ENCODE measurements around the gene SLC12A4.
A peak's percentile ranks its signal among the peaks of the same experiment; 100 is the strongest.

Gene SLC12A4

GRCh38 chr16:67969254-67970039 is 1.0 kb upstream of the SLC12A4 start:
- TF ChIP-seq Cebpa-rat (IDR thresholded peaks at IDR 0.05), result no peak
- Histone ChIP-seq H3K4me3 (peak overlapping the region; percentile 83), H3K9ac (peak overlapping the region; percentile 84)

DNA sequence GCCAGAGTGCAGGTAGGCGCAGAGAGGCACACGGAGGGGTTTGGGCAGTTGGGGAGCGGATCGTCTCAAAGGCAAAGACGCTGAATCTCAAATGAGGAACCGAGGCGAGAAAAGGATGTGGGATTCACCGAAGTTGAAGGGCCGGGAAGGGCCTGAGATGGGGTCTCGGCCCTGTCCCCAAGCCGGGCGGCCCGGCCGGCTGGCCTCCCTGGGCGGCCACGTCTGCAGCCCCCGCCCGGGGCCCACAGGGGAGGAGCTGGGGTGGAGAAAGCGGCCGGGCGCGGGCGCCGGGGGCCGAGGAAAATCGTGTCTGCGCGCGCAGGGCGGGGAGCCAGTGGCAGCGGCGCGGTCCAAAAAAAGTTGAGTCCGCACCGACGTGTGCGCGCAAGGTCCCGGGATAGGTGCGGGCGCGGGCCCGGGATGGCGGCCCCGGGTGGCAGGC is 458 bp downstream of the SLC12A4 start:
- H3K27ac ChIP-seq, result peak overlapping the region; percentile 82
- H3K4me1 ChIP-seq, result peaks cover 49% of the 10 kb centered on the region
- peak overlapping the region; percentile 83 for H3K4me3 ChIP-seq
- no peaks in the 10 kb centered on the region for H3K27me3 ChIP-seq
- TF ChIP-seq Cebpa-rat (IDR thresholded peaks at IDR 0.05), result no peak
- H3K4me2 ChIP-seq, result peak overlapping the region; percentile 97
- peaks cover 10% of the 10 kb centered on the region; the same call in 1 of the 2 replicates for H3K36me3 ChIP-seq
- H3K9me3 ChIP-seq, result no peaks in the 10 kb centered on the region
- peak overlapping the region; percentile 84 for H3K9ac ChIP-seq
- peaks cover 36% of the 10 kb centered on the region; the same call in 1 of the 2 replicates for H4K20me1 ChIP-seq

More at GRCh38 chr16:67969254-67970039, 1.0 kb upstream of the SLC12A4 start:
- H3K27ac ChIP-seq, result peak overlapping the region; percentile 82; the same call in 1 of the 2 replicates
- no peaks in the 10 kb centered on the region for H3K36me3 ChIP-seq
- H3K27me3 ChIP-seq, result no peaks in the 10 kb centered on the region
- H3K4me2 ChIP-seq, result peak overlapping the region; percentile 97
- peaks cover 43% of the 10 kb centered on the region for H3K4me1 ChIP-seq
- no peaks in the 10 kb centered on the region for H3K9me3 ChIP-seq
- H4K20me1 ChIP-seq, result peaks cover 33% of the 10 kb centered on the region; the same call in 1 of the 2 replicates

- Histone ChIP-seq H3K27ac (peak overlapping the region; percentile 82), H3K4me2 (peak overlapping the region; percentile 97), H3K9me3 (no peaks in the 10 kb centered on the region), H3K4me3 (peak overlapping the region; percentile 83), H3K27me3 (no peaks in the 10 kb centered on the region), H3K4me1 (peaks cover 49% of the 10 kb centered on the region), H3K9ac (peak overlapping the region; percentile 84), H4K20me1 (peaks cover 36% of the 10 kb centered on the region; the same call in 1 of the 2 replicates), H3K36me3 (peaks cover 16% of the 10 kb centered on the region; the same call in 1 of the 2 replicates)
- TF ChIP-seq Cebpa-rat (IDR thresholded peaks at IDR 0.05), result no peak
These were observed 1.1 kb downstream of the SLC12A4 start for GRCh38 chr16:67967183-67967957.

GRCh38 chr16:67966549-67967182 is 1.8 kb downstream of the SLC12A4 start:
- Histone ChIP-seq H3K27ac (0 out of 2 replicates have a peak overlapping the region, but pooled peaks have one; percentile 9), H3K36me3 (peaks cover 23% of the 10 kb centered on the region), H3K4me1 (peaks cover 53% of the 10 kb centered on the region), H3K4me2 (peak overlapping the region; percentile 97), H3K9me3 (no peaks in the 10 kb centered on the region), H4K20me1 (peaks cover 36% of the 10 kb centered on the region; the same call in 1 of the 2 replicates), H3K9ac (0 out of 2 replicates have a peak overlapping the region, but pooled peaks have one; percentile 84), H3K4me3 (peak overlapping the region; percentile 83; the same call in 1 of the 2 replicates), H3K27me3 (no peaks in the 10 kb centered on the region)
- TF ChIP-seq Cebpa-rat (IDR thresholded peaks at IDR 0.05), result no peak

DNA sequence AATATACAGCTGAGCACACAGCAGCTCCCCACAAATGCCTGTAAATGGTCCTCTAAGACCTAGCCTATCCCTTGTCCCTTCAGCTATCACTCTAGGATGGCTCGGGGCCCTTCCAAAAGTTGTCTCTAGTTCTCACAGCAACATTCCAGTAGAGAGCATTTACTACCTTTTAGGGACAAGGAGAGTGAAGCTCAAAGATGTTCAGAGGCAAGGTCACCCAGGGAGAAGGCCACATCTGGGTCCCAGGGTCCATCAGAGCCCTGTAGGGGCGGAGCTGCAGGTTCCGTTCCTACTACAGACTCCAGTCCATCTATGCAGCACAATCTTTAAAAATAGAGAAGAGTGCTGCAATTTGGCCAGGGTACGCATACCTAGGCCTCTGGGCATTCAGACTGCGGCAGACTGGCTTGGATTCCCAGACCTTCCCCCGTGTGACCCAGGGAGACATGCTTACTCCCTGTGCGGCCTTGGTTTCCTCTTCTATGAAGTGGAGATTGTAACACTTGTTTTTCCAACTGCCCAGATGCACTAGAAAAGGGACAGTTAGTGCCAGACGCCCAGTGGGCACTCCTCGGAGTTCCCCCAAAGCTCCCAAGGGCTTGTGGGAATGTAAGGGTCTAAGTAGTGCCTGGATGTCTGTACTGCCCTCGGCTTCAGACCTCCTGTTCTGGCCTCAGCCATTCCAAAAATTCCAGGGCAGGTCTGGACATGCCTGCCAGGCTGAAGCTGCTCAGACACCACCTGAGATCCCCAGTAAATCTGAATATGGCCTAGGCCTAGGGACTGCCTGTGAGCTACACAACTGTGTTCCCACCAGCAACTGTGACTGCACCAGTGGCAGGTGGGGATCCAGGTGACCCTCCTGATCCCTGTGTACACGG is 2.5 kb downstream of the SLC12A4 start:
- H3K4me2 ChIP-seq, result peak overlapping the region; percentile 97
- H3K9me3 ChIP-seq, result no peaks in the 10 kb centered on the region
- H3K27ac ChIP-seq, result 0 out of 2 replicates have a peak overlapping the region, but pooled peaks have one; percentile 9
- H3K4me1 ChIP-seq, result peaks cover 57% of the 10 kb centered on the region
- no peak overlapping the region for H3K4me3 ChIP-seq
- no peak overlapping the region for H3K9ac ChIP-seq
- TF ChIP-seq Cebpa-rat (IDR thresholded peaks at IDR 0.05), result no peak
- peaks cover 31% of the 10 kb centered on the region for H3K36me3 ChIP-seq
- H3K27me3 ChIP-seq, result no peaks in the 10 kb centered on the region
- H4K20me1 ChIP-seq, result peaks cover 36% of the 10 kb centered on the region; the same call in 1 of the 2 replicates

DNA sequence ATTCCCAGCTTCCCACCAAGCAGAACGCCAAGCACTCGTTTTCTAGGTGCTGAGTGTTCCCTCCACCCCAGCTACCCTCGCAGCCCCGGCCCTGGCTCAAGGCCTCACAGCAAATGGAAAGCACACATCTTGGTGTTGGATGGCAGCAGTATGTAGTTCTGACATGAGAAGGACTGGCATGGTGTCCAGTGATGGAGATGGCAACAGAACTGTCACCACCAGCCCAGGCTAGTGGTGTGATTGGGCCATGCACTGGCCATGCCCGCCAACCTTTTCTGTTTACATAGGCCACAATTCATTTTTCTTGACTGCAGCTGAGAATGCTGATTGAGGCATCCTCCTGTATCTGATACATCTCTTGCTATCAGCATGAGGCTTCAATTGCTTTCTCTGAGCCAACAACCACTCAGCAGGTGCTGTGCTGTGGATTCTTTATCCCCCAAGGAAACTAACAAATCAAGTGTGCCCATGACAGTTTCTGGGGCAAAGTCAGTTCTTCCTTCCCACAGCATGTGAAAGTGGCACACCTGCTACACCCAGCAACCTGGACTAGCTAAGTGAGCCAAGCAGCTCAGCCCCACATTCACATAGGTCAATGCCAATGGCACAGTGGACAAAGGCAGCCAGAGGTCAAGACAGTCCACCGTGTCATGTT is 3.8 kb downstream of the SLC12A4 start:
- H4K20me1 ChIP-seq, result peaks cover 36% of the 10 kb centered on the region; the same call in 1 of the 2 replicates
- H3K9ac ChIP-seq, result no peak overlapping the region
- no peaks in the 10 kb centered on the region for H3K9me3 ChIP-seq
- H3K27ac ChIP-seq, result no peak overlapping the region
- no peaks in the 10 kb centered on the region for H3K27me3 ChIP-seq
- TF ChIP-seq Cebpa-rat (IDR thresholded peaks at IDR 0.05), result no peak
- H3K36me3 ChIP-seq, result peaks cover 44% of the 10 kb centered on the region
- no peak overlapping the region for H3K4me3 ChIP-seq
- H3K4me2 ChIP-seq, result peak overlapping the region; percentile 97
- peaks cover 57% of the 10 kb centered on the region for H3K4me1 ChIP-seq

DNA sequence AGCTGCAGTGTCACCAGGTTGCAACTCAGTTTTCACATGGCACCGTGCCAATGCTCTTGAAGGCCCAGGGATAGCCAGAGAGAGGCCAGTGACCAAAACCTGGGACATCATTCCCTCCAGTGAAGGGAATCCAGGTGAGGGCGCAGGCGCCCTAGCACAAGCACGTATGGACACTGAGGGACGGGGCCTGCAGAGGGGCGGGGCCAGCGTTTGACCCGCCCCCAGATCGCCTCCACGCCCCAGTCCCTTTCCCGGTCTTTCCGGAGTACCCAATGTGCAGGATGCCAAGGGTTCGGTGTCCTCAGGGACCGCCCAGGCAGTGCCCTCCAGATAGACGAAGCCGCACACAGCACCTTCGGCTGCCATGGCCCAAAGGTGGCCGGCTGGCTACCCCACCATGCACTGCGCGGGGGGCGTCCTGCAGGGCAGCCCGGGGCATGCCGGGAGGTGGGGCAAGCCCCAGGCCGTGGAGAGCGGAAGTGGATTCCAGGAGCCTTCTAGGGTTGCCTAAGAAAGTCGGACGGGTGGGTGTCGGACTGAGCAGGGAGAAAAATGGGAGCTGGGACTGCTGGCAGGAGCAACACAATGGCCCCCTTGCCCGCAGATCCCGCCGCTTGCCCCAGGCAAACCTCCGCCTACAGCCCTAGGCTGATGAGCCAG is 4.6 kb downstream of the SLC12A4 start:
- H3K27ac ChIP-seq, result no peak overlapping the region
- H3K4me3 ChIP-seq, result no peak overlapping the region

DNA sequence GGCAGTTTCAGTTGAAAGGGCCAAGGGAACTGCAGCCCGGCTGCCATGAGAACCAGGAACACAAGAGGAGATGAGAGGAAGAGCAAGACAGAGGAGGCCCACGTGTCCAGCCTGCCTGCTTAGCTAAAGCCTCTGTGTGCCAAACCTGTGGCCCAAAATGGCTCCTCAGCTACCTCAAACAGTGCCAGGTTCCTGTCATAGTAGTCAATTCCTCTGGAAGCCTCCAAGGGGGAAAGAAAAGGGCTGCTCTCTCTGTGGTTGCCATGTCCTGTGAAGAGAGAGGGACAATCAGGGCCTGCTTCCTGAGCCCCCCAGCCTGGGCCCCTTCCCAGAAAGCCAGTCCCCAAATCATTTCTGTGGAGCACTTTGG is 5.2 kb downstream of the SLC12A4 start:
- Histone ChIP-seq H3K4me2 (no peak overlapping the region), H3K4me1 (peaks cover 49% of the 10 kb centered on the region), H3K9me3 (no peaks in the 10 kb centered on the region), H3K27ac (no peak overlapping the region), H4K20me1 (peaks cover 36% of the 10 kb centered on the region; the same call in 1 of the 2 replicates), H3K9ac (no peak overlapping the region), H3K36me3 (peaks cover 57% of the 10 kb centered on the region), H3K4me3 (no peak overlapping the region), H3K27me3 (no peaks in the 10 kb centered on the region)
- TF ChIP-seq Cebpa-rat (IDR thresholded peaks at IDR 0.05), result no peak

More for the DNA sequence above, 4.6 kb downstream of the SLC12A4 start:
- Histone ChIP-seq H3K4me1 (peaks cover 51% of the 10 kb centered on the region), H3K27me3 (no peaks in the 10 kb centered on the region), H3K9me3 (no peaks in the 10 kb centered on the region), H3K9ac (no peak overlapping the region), H4K20me1 (peaks cover 36% of the 10 kb centered on the region; the same call in 1 of the 2 replicates), H3K36me3 (peaks cover 52% of the 10 kb centered on the region), H3K4me2 (no peak overlapping the region)
- no peak for TF ChIP-seq Cebpa-rat (IDR thresholded peaks at IDR 0.05)

All from BLaER1 (cell line).